Measurements from ENCODE around the gene ZMAT2. TPM values are rescaled to one million over a fixed set of nuclear protein-coding genes. Genes with fewer than 3 reads are reported as not detected.
"Not testable (repeated sequence)": the region's sequence is repeated elsewhere in the genome, so short reads cannot be mapped to it uniquely, and the experiment has no call there.

ZMAT2 gene
- total and polyA plus RNA-seq, 2 experiments from 2014 or later = 42.1 to 47.0 TPM

DNA sequence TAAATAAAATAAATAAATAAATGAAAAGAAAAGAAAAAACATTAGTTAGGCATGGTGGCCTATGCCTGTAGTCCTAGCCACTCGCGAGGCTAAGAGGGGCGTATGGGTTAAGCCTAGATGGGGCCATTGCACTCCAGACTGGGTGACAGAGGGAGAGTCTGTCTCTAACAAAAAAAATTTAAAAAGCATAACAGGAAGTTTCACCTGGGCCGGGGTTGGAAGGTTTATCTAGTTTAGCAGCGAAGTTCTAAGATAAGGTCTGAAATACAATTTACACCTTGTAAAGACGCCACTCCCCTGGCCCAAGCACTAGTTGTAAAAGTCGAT, 18.0 kb downstream of the ZMAT2 start:
- H3K36me3 ChIP-seq = no peaks in the 10 kb centered on the region
- H3K4me3 ChIP-seq = no peak overlapping the region
- TF ChIP-seq, protein P1, sequence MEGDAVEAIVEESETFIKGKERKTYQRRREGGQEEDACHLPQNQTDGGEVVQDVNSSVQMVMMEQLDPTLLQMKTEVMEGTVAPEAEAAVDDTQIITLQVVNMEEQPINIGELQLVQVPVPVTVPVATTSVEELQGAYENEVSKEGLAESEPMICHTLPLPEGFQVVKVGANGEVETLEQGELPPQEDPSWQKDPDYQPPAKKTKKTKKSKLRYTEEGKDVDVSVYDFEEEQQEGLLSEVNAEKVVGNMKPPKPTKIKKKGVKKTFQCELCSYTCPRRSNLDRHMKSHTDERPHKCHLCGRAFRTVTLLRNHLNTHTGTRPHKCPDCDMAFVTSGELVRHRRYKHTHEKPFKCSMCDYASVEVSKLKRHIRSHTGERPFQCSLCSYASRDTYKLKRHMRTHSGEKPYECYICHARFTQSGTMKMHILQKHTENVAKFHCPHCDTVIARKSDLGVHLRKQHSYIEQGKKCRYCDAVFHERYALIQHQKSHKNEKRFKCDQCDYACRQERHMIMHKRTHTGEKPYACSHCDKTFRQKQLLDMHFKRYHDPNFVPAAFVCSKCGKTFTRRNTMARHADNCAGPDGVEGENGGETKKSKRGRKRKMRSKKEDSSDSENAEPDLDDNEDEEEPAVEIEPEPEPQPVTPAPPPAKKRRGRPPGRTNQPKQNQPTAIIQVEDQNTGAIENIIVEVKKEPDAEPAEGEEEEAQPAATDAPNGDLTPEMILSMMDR (IDR thresholded peaks at IDR 0.05; ENCODE audit: low read depth, low read length) = no peak
- no peaks in the 10 kb centered on the region for H3K9me3 ChIP-seq (ENCODE audit: low read depth)
- DNase-seq (ENCODE audit: low read depth in 1 of 2, low spot score in 1 of 2) = no peak
- H3K27ac ChIP-seq = no peak overlapping the region
- no peaks in the 10 kb centered on the region for H3K27me3 ChIP-seq
- no peaks in the 10 kb centered on the region for H3K4me1 ChIP-seq (ENCODE audit: low read depth)

DNA sequence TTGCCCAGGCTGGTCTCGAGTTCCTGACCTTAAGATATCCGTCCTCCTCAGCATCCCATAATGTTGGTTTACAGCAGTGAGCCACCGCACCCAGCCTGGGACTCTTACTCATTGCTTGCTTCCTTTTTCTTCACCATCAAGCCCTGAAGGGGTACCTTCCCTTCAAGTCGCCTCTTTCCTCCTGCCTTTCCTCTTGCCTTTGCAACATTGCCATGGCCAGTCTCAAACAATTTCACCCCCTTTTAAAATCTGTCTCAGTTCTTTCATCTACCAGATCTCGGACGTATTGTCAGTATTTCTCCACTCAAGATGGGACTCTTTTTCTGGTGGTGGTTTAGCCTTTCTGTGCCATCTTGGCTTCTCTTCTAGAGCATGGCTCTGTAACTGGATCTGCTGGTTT, 20.5 kb downstream of the ZMAT2 start:
- H3K27me3 ChIP-seq; H3K36me3 ChIP-seq; H3K4me3 ChIP-seq; H3K9me3 ChIP-seq (ENCODE audit: low read depth); DNase-seq (ENCODE audit: low read depth in 1 of 2, low spot score in 1 of 2); H3K27ac ChIP-seq; H3K4me1 ChIP-seq (ENCODE audit: low read depth): not testable (repeated sequence)

DNA sequence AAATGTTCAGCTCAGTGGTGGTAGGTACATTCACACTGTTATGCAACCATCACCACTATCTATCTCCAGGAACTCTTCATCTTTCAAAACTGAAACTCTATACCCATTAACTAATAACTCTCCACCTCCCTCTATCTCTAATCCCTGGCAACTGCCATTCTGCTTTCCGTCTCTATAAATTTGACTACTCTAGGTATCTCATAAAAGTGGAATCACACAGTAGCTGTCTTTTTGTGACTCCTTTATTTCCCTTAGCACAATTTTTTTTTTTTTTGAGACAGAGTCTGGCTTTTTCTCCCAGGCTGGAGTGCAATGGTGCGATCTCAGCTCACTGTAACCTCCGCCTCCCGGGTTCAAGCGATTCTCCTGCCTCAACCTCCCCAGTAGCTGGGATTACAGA, 21.1 kb downstream of the ZMAT2 start:
- H3K9me3 ChIP-seq (ENCODE audit: low read depth); H3K36me3 ChIP-seq; H3K4me3 ChIP-seq; DNase-seq (ENCODE audit: low read depth in 1 of 2, low spot score in 1 of 2); H3K27ac ChIP-seq; H3K4me1 ChIP-seq (ENCODE audit: low read depth); H3K27me3 ChIP-seq: not testable (repeated sequence)

DNA sequence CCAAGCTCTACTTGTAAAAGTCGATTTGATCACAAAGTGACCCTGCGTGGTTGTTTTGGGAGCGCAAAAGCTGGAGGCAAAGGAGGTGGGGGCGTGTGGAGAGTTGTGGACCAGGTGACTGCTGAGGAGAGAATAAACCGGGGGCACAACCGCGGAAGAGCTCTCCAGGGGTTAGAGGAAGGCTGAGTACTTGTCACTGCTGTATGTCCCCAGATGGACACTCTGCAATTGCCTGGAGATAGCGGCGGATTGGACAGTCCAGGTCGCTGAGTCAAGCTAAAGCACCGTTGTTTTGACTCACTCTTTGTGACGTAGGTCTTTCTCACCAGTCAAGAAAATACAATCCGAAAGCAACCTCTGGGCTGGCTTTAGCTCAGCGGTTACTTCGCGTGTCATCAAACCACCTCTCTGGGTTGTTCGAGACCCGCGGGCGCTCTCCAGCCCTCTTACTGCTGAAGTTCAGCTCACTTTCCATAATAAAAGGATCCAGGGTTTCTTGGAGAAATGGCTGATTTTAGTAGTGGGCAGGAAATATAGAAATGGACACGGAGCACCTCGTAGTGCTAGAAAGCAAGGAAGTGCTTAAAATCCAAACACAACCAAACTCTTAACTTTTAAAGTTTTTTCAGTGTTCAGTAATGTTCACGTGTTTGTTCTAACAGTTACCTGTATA, 25.7 kb downstream of the ZMAT2 start:
- no peak overlapping the region for H3K27ac ChIP-seq
- no peaks in the 10 kb centered on the region for H3K4me1 ChIP-seq (ENCODE audit: low read depth)
- TF ChIP-seq, protein P1 (IDR thresholded peaks at IDR 0.05; ENCODE audit: low read depth, low read length) = no peak
- H3K9me3 ChIP-seq (ENCODE audit: low read depth) = no peaks in the 10 kb centered on the region
- peak; percentile 80 to 91 for DNase-seq (ENCODE audit: low read depth in 1 of 2, low spot score in 1 of 2)
- peak overlapping the region; percentile 21 for H3K4me3 ChIP-seq
- peaks cover 6% of the 10 kb centered on the region for H3K27me3 ChIP-seq
- H3K36me3 ChIP-seq = no peaks in the 10 kb centered on the region

DNA sequence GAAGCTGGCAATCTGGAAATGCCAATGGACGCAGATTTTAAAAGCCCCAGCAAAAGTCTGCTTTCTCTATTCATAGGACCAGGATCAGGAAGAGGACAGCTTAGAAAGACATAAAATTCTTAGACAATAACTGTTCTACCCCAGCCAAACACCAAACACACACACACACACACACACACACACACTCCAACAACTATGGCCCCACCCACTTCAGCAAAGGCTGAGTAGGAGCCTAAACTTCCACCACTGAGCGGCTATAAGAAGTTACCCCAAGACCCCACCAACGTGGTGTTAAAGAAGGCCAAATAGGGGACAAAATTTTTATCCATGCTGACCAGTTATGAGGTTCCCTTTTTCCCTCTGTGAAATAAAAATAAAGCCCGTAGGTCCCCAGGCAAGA, 32.9 kb downstream of the ZMAT2 start:
- TF ChIP-seq, protein P1 (IDR thresholded peaks at IDR 0.05; ENCODE audit: low read depth, low read length) = no peak
- Histone ChIP-seq H3K27me3 (peaks cover 6% of the 10 kb centered on the region), H3K9me3 (ENCODE audit: low read depth) (no peaks in the 10 kb centered on the region), H3K36me3 (no peaks in the 10 kb centered on the region), H3K4me1 (ENCODE audit: low read depth) (no peaks in the 10 kb centered on the region), H3K27ac (no peak overlapping the region), H3K4me3 (no peak overlapping the region)
- DNase-seq (ENCODE audit: low read depth in 1 of 2, low spot score in 1 of 2) = no peak

DNA sequence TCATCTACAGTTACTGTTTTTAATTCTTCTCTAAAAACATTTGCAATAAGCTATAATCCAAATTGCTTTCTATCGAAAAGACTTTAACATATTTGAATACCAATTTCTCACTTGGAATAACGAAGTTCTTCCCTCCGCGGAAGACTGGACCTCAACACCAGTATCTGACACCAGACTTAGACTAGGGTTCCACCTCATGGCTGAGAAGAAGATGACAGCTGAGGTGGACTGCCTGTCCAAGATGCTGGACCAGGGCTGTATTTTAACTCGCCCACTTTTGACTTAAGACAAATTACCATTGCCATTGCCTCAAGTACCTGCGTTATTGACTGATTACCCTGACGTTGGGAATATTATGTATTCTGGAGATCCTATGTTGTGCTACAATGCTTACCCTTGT, 34.1 kb downstream of the ZMAT2 start:
- Histone ChIP-seq H3K4me3 (no peak overlapping the region), H3K9me3 (ENCODE audit: low read depth) (no peaks in the 10 kb centered on the region), H3K27ac (no peak overlapping the region), H3K4me1 (ENCODE audit: low read depth) (no peaks in the 10 kb centered on the region), H3K27me3 (peaks cover 6% of the 10 kb centered on the region), H3K36me3 (no peaks in the 10 kb centered on the region)
- peak in 1 of 2 donors; percentile 18 for DNase-seq (ENCODE audit: low read depth in 1 of 2, low spot score in 1 of 2)
- TF ChIP-seq, protein P1 (IDR thresholded peaks at IDR 0.05; ENCODE audit: low read depth, low read length) = peak; percentile 3

DNA sequence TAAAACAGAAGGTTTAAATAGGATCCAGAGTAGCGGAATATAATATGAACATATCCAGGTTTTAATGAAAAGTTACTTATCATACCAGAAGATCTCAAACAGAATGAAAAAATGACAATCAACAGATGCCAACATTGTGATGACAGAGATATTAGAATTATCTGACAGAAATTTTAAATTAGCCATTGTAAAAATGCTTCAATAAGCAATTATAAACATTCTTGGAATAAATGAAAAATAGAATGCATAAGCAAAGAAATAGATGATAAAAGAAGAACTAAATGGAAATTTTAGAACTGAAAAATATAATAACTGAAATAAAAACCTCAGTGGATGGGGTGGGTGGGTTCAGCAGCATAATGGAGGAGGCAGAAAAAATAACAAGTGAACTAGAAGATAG, 37.2 kb downstream of the ZMAT2 start:
- DNase-seq (ENCODE audit: low read depth in 1 of 2, low spot score in 1 of 2) = no peak
- TF ChIP-seq, protein P1 (IDR thresholded peaks at IDR 0.05; ENCODE audit: low read depth, low read length) = no peak
- H3K27ac ChIP-seq = no peak overlapping the region
- no peaks in the 10 kb centered on the region for H3K36me3 ChIP-seq
- no peaks in the 10 kb centered on the region for H3K4me1 ChIP-seq (ENCODE audit: low read depth)
- H3K4me3 ChIP-seq = no peak overlapping the region
- H3K27me3 ChIP-seq = no peaks in the 10 kb centered on the region
- no peaks in the 10 kb centered on the region for H3K9me3 ChIP-seq (ENCODE audit: low read depth)
